KBM-7 (cell line): ENCODE data around the gene NFASC.

Source experiments
- DNase-seq: peaks from one replicate; pipeline ENCODE4 v3.0.0-alpha.2; 2015
- in situ Hi-C: fragments of 300-500 bp; cut with MboI; formaldehyde crosslinking; loops from 2 replicates; pipeline ENCODE4 v1.14.3; 2020; ENCODE audit warnings: low sequenced_read_pairs, low pct_unique_long_range_greater_than_20kb, mixed read lengths

The NFASC gene

GRCh38 chr1:204990059-204990664, 119.5 kb downstream of the NFASC start:
- in situ Hi-C loops: no loop called here
- DNase-seq: no peak

GRCh38 chr1:204990721-204991341, 120.2 kb downstream of the NFASC start:
- DNase-seq: no peak
- in situ Hi-C loops: no loop called here

- in situ Hi-C loops: no loop called here
- DNase-seq: no peak
Observed at GRCh38 chr1:204991342-204991844, 120.7 kb downstream of the NFASC start.

GRCh38 chr1:204992201-204992997, 121.7 kb downstream of the NFASC start:
- in situ Hi-C loops: no loop called here
- DNase-seq: no peak

- in situ Hi-C loops: no loop called here
- DNase-seq: no peak
Observed at GRCh38 chr1:204992998-204993314, 122.3 kb downstream of the NFASC start.

- no peak for DNase-seq
- in situ Hi-C loops: no loop called here
Observed at GRCh38 chr1:204994086-204994862, 123.6 kb downstream of the NFASC start.

- no peak for DNase-seq
- in situ Hi-C loops: no loop called here
Observed at GRCh38 chr1:204996981-204997380, 126.3 kb downstream of the NFASC start.

GRCh38 chr1:204997591-204998355, 127.1 kb downstream of the NFASC start:
- no peak for DNase-seq
- in situ Hi-C loops: no loop called here

GRCh38 chr1:205001162-205001561, 130.5 kb downstream of the NFASC start:
- in situ Hi-C loops: no loop called here
- DNase-seq: no peak

- in situ Hi-C loops: no loop called here
- no peak for DNase-seq
Observed at GRCh38 chr1:205002705-205003104, 132.0 kb downstream of the NFASC start.

GRCh38 chr1:205003358-205004131, 132.9 kb downstream of the NFASC start:
- DNase-seq: no peak
- in situ Hi-C loops: no loop called here

- DNase-seq: no peak
- in situ Hi-C loops: no loop called here
Observed at GRCh38 chr1:205004351-205004750, 133.7 kb downstream of the NFASC start.

- in situ Hi-C loops: no loop called here
Observed at GRCh38 chr1:205008896-205009295, 138.2 kb downstream of the NFASC start.

GRCh38 chr1:205009670-205010069, 139.0 kb downstream of the NFASC start:
- in situ Hi-C loops: no loop called here
- DNase-seq: no peak

More at GRCh38 chr1:205008896-205009295, 138.2 kb downstream of the NFASC start:
- DNase-seq: no peak

GRCh38 chr1:205012391-205013140, 141.9 kb downstream of the NFASC start:
- no peak for DNase-seq
- in situ Hi-C loops: no loop called here

GRCh38 chr1:205013683-205014367, 143.2 kb downstream of the NFASC start:
- in situ Hi-C loops: no loop called here
- DNase-seq: peak; percentile 86

GRCh38 chr1:205014783-205015182, 144.1 kb downstream of the NFASC start:
- no peak for DNase-seq
- in situ Hi-C loops: no loop called here
